ENCODE data around the gene AMT.

Gene AMT, protein sequence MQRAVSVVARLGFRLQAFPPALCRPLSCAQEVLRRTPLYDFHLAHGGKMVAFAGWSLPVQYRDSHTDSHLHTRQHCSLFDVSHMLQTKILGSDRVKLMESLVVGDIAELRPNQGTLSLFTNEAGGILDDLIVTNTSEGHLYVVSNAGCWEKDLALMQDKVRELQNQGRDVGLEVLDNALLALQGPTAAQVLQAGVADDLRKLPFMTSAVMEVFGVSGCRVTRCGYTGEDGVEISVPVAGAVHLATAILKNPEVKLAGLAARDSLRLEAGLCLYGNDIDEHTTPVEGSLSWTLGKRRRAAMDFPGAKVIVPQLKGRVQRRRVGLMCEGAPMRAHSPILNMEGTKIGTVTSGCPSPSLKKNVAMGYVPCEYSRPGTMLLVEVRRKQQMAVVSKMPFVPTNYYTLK

DNA sequence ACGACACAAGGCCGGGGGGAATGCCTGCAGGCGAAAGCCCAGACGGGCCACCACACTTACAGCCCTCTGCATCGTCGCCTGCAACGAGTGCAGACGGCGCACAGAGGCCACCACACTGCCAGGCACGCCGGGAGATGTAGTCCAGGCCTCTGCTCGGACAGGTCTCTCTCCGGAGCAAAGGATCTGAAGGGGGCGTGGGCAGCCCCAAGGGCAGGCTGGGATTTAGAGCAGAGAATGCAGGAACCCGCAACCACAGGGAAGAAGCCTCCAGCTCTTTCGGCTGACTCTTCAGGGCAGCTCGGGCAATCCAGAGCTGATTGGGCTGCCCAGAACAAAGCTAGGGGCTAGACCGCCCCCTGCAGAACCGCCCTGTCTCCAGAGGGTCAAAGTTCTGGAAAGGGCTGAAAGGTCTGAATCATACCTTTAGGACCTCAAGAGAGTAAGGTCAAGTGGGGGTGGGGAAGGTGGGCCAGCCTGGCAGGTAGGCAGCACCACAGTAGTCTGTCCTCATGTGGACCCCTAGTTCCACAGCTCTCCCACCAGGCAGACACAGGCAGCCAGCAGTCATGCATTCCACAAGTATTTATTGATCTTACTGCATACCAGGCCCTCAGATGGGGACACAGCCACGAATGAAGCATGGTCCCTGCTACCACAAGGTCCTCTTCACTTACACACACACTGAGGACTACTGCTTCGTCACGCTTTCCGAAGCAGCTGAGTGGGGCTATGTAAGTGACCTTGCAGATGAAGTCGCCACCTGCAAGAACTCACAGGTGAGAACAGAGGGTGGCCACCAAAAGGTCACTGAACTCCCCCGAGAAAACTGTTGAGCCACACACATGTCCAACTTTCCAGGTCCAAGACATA, at the start of gene AMT:
Gene AMT (minus strand): TSS at position 95 of the 870 bp plus-strand sequence. CDS start 23 bp downstream, at position 72.
- no peak for DNase-seq
- in situ Hi-C loops (cut with HindIII; ENCODE audit: low pct_ligation_motif_present, low pct_unique_long_range_greater_than_20kb, low sequenced_read_pairs): no loop called here

DNA sequence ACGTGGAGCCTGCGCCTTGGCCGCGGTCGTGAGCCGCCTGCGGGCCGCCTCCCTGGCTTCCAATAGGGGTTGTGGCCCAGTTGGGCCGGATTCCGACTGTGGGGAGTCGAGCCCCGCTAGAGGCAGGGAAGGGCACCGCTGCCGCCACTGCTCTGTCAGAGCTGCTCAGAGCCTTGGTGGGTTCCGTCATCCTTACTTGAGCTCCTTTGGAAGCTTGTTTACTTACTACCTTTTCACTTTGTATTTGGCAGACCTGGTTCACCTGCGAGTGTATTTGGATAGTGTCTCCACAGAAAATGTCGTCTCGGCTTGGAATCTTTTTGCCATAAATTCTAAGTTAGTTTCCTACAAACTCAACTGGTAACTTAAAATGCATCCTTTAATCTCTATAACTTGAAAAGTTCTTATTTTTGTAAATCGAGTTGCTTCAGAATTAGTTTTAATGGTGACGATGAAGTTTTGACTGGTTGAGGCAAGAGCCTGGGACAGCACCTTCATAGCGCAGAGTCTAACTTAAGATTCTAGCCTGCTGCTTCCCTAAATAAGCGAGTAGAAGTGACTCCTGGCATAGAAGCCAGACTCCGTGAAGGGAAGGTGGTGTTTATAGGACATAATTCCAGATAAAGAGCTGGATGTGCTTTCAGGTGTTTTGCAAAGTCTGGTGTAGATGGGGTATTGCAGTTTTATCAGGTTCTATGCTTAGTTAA, 48.6 kb upstream of the AMT start:
- in situ Hi-C loops (cut with HindIII; ENCODE audit: low pct_ligation_motif_present, low pct_unique_long_range_greater_than_20kb, low sequenced_read_pairs): no loop called here
- DNase-seq: no peak

DNA sequence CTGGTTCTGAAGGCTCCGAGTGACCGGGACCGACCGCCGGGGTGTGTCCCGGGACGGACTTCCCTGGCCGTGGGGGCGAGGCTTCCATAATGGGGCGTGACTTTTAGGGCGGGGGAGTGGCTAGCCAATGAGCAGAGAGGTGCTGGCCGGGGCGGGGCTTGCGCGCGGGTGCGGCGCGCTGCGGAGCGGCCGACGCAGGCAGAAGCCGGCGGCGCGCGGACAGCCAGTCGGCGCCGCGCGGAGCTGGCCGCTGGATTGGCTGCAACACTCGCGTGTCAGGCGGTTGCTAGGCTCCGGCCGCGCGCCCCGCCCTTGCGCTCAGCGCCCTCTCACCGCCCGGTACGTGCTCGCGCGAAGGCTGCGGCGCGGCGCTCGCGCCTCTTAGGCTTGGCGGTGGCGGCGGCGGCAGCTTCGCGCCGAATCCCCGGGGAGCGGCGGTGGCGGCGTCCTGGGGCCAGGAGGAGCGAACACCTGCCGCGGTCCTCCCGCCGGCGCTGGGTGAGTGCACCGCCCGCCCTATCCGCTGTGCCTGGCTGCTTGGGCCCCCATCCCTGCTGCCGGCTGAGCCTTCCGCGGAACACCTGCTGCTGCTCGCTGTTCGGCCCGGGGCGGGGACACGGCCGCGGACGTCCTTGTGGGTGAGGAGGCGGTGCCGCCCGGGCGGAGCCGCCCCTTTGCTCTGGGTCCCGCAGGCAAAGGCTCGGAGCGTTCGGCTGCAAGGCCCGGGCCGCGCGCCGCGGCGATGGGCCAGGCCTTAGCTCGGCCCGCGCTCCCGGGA, 47.9 kb upstream of the AMT start, which contains the start of gene DAG1:
Gene DAG1 (plus strand): TSS at position 332 of the 778 bp plus-strand sequence. CDS start 40,268 bp downstream, outside the sequence.
- in situ Hi-C loops (cut with HindIII; ENCODE audit: low pct_ligation_motif_present, low pct_unique_long_range_greater_than_20kb, low sequenced_read_pairs): no loop called here
- peak; percentile 94 for DNase-seq

DNA sequence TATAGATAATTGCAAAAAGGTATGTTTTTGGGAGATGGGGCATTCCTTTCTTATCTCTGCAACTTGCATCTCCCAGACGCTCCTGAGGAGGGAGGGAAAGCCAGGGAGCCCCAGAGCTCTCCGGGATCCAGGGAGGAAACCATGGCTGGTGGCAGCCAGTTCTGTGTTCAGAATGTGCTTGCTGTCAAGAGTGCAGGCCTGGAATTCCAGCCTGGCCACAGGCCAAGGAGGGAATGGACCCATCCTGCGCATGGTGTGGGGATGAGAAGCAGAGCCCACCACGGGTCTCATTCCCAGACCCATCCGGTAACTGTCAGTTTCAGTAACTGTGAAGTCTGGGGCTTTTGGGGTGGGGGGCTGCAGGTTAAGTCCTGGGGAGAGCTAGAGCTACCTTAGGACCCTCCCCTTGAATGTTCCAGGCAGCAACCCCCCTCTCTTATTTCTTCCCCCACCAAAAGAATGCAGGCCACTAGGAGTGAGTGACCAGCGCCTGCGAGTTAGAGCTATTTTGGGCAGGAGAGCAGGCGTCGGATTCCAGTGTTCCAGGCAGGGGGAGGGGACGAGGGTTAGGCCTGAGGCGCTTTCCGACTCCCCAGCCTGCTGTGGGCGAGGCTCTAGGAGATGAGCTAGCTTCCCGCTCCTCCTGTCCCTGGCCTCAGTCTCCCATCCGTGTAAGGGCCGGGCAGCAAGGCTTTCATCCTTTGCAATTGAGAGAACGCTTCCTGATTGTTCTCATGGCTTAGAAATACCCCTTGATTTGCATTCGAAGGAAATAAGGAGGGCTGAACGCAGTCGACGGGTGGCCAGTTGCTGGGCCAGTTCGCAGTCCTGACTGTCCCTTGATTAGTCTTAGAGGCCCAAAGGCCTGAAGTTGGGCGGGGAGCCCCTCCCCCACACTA, 47.0 kb upstream of the AMT start:
- peak; percentile 73 for DNase-seq
- in situ Hi-C loops (cut with HindIII; ENCODE audit: low pct_ligation_motif_present, low pct_unique_long_range_greater_than_20kb, low sequenced_read_pairs): no loop called here

DNA sequence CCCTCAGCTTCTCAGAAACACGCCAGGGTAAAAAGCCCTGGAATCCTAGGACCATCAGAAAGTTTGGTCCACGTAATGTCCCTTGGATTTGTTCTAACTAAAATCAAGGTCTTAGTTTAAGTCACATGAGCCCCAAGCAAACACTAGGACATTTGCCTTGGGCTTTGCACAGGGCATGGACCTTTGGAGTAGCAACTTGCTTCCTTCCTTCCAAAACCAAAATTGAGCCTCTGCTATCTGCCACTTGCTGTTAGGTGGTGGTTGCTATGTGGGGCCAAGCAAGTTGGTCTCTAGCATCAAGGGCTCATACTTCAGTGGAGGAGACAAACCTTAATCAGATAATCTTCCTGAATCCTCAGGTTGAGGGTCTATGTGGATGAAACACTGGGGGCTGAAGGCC, 43.8 kb upstream of the AMT start:
- in situ Hi-C loops (cut with HindIII; ENCODE audit: low pct_ligation_motif_present, low pct_unique_long_range_greater_than_20kb, low sequenced_read_pairs): no loop called here
- no peak for DNase-seq

DNA sequence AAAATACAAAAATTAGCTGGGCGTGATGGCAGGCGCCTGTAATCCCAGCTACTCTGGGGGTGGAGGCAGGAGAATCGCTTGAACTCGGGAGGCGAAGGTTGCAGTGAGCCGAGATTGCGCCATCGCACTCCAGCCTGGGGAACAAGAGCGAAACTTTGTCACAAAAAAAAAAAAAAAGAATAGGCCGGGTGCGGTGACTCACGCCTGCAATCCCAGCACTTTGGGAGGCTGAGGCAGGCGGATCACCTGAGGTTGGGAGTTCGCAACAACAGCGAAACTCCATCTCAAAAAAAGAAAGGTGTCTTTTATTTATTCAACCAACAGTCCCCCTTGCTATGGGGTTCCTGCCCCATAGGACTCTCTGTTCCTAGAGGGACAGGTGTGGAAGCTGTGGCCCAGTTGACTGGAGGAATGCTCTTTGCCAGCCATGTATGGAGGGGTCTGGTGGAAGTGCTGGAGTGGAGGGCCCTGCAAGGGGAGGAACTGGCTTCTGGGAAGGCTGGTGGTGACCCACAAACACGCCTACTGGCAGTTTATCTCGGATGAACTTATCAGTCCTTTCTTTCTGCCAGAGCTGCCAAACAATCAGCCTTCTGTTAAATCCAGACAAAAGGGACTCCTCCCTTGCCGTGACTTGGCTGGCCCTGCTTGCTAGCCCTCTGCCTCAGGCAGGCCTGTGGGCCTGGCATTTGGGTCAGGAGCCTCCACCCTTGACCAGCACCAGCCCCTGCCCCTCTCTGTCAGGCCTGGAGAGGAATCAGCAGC, 43.2 kb upstream of the AMT start:
- no peak for DNase-seq

DNA sequence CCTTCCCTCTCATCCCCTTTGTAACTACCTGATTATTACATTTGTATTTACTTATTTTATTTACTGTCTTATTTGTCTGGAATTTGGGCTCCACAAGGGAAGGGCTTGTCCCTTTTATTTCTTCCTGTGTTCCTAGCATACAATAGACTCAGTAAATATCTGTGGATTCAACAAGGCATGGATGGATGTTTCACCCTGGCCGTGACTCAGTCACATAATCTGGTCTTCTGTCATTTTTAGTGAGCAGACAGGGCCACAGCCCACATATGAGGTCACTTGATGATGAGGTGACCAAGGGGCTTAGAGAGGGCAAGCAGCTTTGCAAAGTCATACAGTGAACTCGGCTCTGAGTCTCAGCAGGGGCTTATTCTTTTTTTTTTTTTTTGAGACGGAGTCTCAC, 39.9 kb upstream of the AMT start:
- in situ Hi-C loops (cut with HindIII; ENCODE audit: low pct_ligation_motif_present, low pct_unique_long_range_greater_than_20kb, low sequenced_read_pairs): no loop called here
- no peak for DNase-seq

More for the DNA sequence above, 43.2 kb upstream of the AMT start:
- in situ Hi-C loops (cut with HindIII; ENCODE audit: low pct_ligation_motif_present, low pct_unique_long_range_greater_than_20kb, low sequenced_read_pairs): no loop called here

DNA sequence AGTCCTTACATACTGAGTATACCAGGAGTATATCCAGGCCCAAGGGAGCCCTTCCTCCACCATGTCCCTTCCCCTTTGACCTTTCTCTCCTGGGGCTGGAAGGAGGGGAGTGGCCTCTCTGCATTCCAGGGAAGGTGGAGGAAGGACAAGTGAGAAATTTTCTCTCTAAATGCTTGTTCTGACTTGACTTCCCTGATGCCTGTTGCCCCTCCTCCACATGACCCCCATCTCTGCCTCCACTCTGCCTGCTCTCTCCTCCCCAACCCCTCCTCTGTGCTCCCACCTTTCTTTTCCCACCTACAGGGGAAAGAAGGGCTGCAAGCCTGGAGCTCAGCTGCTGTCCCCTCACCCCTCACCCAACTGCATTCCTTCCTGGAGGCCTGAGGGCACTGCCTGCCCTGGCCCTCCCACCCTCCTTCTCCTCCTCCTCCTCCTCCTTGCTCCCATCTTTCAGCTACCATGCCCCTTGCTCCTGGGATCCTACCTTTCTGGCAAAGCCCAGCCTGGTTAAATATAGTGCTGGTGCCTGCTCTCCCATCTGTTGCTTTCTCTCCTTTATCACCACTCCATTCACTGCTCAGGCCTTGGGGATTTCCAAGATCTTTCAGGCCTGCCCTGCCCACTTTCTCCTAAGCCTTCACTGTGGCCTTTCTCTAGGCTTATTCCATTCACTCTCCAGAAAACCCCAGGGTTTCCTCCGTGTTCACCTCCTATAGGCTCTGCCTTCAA, 39.3 kb upstream of the AMT start:
- in situ Hi-C loops (cut with HindIII; ENCODE audit: low pct_ligation_motif_present, low pct_unique_long_range_greater_than_20kb, low sequenced_read_pairs): no loop called here
- no peak for DNase-seq

DNA sequence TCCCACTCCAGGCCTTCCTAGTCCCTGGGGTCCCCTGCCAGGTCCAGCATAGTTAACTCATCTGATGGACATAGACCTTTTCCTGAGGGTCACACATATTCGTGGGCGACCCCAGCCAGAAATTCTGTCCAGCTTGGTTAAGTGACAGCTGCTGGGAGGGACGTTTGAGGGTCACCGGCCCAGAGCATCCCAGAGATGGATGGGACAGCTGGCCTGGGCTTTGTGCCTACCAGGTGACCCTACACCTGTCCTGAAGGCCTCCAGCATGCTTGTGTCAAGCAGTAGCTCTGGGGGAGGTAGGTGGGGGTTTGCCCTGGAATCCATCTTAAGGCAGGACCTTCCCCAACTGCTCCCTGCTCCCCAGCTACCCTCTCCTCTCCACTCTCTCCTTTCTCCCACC, 38.7 kb upstream of the AMT start:
- in situ Hi-C loops (cut with HindIII; ENCODE audit: low pct_ligation_motif_present, low pct_unique_long_range_greater_than_20kb, low sequenced_read_pairs): no loop called here

DNA sequence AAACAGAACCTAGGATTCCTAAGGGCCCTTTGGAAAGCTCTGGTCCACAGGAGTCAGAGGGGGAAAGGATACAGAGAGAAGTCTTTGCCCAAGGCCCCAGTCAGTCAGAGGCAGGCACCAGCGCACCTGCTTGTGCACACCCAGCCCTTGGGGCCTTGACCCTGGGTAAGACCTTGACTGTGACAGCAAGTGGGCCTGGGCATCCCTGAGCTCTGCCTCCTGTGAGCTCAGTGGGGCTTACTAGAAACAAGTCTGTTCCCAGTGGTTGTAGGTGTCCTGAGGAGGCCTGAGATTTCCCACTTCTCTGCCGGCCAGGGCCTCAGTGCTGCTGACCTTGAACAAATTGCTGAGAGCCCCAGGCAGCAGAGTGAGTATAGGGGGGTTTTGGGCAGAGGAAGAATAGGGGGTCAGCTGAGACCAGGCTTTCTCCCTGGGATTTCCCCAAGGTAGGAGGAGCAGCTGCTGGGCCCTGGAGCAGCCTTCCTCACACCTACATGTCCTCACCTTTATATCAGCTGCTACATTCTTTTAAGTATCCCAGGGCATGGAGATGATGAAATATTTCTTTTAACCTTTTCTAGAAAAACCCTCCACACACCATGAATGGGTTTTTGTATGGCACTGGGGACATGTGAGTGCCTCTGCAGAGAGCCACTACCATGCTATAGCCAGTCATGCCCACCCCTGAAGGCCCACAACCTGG, 38.1 kb upstream of the AMT start:
- in situ Hi-C loops (cut with HindIII; ENCODE audit: low pct_ligation_motif_present, low pct_unique_long_range_greater_than_20kb, low sequenced_read_pairs): no loop called here

More for the DNA sequence above, 38.7 kb upstream of the AMT start:
- DNase-seq: no peak

DNA sequence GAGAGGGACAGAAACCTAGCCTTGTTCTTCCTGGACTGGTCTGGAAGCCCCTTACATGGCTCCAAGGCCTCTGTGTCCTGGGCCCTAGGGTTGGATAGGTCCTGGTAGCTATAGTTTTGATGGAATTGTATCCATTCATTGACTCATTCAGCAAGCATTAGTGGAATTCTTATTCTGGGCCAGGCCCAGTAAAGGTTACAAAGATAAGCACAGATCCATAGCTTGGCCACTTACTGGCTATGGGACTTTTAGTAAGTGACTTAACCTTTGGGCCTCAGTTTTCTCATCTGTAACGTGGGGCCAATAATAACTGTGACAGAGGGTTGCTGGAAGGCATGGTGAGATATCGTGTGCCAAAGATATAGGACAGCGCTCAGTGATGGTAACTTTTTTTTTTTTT, 34.2 kb upstream of the AMT start:
- in situ Hi-C loops (cut with HindIII; ENCODE audit: low pct_ligation_motif_present, low pct_unique_long_range_greater_than_20kb, low sequenced_read_pairs): no loop called here
- DNase-seq: peak; percentile 39

More for the DNA sequence above, 38.1 kb upstream of the AMT start:
- DNase-seq: no peak

DNA sequence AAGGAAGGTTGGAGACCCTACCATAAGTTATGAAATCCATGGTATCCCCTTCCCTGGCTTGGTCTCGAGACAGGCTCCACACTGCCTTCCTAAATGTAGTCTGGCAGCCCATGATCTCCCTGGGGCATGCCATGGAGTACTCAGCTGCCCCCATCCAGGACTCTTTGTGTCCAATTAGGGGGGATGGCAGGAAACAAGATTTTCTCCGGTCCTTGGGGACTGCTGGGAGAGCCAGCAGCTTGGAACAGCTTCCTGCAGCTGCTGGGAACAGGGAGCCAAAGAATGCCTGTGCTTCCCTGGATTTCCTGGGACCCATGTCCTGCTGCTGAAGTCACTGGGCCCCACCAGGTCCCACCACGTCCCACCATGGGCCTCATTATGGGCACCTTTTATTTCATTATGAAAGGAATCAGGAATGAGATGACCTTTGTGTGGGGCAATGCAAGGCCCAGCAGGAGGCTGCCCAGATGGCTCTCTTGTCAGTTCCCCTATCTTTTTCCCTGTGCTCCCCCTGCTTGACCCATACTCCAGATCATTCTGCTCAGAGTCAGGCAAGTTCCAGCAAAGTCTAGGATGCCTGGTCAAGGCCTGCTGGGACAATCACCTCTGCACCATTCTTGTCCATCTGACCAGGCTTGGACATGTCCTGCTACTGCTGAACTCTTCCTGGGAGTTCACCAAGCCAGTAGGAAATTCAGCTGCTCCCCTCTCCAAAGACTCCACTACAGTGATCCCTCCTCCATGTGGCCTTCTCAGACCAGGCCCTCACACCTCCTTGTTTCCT, 32.8 kb upstream of the AMT start:
- DNase-seq: no peak
- in situ Hi-C loops (cut with HindIII; ENCODE audit: low pct_ligation_motif_present, low pct_unique_long_range_greater_than_20kb, low sequenced_read_pairs): no loop called here

DNA sequence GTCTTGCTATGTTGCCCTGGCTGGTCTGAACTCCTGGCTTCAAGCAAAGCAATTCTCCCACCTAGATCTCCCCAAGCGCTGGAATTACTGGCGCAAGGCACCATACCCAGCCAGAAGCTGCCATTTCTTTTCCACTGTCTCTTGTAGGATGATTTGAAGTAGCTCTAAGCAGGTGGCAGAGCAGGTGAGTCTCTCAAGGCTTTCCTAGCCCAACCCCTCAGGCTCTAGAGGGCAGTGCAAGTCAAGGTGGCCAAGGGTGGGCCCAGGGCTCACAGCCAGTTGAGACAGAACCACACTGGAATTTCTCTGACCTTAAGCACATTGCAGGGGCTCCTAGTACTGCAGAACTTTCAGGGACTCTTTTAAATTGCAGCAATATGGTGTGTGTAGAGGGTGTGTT, 32.2 kb upstream of the AMT start:
- DNase-seq: peak; percentile 20
- in situ Hi-C loops (cut with HindIII; ENCODE audit: low pct_ligation_motif_present, low pct_unique_long_range_greater_than_20kb, low sequenced_read_pairs): no loop called here

DNA sequence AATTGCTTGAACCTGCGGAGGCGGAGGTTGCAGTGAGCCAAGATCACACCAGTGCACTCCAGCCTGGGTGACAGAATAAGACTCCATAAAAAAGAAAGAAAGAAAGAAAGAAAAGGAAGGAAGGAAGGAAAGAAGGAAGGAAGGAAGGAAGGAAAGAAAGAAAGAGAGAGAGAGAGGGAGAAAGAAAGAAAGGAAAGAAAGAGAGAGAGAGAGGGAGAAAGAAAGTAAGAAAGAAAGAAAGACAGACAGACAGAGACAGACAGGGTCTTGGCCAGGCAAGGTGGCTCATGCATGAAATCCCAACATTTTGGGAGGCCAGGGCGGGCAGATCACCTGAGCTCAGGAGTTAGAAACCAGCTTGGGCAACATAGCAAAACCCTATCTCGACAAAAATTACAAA, 31.3 kb upstream of the AMT start:
- in situ Hi-C loops (cut with HindIII; ENCODE audit: low pct_ligation_motif_present, low pct_unique_long_range_greater_than_20kb, low sequenced_read_pairs): no loop called here
- DNase-seq: no peak

DNA sequence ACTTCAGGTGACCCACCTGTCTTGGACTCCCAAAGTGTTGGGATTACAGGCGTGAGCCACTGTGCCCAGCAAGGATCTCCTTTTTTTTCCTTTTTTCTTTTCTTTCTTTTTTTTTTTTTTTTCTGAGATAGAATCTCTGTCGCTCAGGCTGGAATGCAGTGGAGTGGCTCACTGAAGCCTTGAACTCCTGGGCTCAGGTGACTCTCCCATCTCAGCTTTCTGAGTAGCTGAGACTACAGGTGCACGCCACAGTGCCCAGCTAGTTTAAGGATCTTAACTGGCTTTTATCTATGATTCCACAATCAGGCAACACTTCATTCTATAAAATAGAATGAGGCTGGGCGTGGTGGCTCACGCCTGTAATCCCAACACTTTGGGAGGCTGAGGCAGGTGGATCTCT, 23.1 kb upstream of the AMT start:
- DNase-seq: no peak
- in situ Hi-C loops (cut with HindIII; ENCODE audit: low pct_ligation_motif_present, low pct_unique_long_range_greater_than_20kb, low sequenced_read_pairs): no loop called here
